Measurements from ENCODE around the gene TAF11L4. TPM values are rescaled to one million over a fixed set of nuclear protein-coding genes. Genes with fewer than 3 reads are reported as not detected.

Gene TAF11L4
- total RNA-seq = not detected in 2 replicates

DNA sequence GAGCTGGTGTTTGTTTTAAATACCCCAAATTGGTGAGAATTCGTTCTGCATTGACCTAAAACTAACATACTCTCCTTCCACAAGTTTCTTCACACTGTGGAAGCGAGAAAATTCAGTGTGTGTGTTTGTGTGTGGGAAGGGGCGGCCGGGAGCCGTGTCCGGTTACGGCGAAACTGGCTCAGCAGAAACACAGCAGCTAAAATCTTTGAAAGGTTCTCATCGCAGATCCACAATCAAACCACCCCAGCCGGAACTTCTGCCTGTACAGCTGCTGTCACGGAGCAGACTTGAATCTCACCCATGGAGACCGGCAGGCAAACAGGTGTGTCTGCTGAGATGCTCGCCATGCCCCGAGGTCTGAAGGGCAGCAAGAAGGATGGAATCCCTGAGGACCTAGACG is at the start of gene TAF11L4:
Gene TAF11L4, plus strand, starts transcription at position 301 of the 400 bp plus-strand sequence.

DNA sequence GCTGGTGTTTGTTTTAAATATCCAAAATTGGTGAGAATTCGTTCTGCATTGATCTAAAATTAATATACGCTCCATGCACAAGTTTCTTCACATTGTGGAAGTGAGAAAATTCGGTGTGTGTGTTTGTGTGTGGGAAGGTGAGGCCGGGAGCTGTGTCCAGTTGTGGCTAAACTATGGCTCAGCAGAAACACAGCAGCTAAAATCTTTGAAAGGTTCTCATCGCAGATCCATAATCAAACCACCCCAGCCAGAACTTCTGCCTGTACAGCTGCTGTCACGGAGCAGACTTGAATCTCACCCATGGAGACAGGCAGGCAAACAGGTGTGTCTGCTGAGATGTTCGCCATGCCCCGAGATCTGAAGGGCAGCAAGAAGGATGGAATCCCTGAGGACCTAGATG is 23.7 kb upstream of the TAF11L4 start, which contains the start of gene TAF11L2:
Gene TAF11L2, plus strand, starts transcription at position 301 of the 400 bp plus-strand sequence.

DNA sequence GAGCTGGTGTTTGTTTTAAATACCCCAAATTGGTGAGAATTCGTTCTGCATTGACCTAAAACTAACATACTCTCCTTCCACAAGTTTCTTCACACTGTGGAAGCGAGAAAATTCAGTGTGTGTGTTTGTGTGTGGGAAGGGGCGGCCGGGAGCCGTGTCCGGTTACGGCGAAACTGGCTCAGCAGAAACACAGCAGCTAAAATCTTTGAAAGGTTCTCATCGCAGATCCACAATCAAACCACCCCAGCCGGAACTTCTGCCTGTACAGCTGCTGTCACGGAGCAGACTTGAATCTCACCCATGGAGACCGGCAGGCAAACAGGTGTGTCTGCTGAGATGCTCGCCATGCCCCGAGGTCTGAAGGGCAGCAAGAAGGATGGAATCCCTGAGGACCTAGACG is 3.5 kb upstream of the TAF11L4 start, which contains the start of gene TAF11L3:
Gene TAF11L3, plus strand, starts transcription at position 301 of the 400 bp plus-strand sequence.

DNA sequence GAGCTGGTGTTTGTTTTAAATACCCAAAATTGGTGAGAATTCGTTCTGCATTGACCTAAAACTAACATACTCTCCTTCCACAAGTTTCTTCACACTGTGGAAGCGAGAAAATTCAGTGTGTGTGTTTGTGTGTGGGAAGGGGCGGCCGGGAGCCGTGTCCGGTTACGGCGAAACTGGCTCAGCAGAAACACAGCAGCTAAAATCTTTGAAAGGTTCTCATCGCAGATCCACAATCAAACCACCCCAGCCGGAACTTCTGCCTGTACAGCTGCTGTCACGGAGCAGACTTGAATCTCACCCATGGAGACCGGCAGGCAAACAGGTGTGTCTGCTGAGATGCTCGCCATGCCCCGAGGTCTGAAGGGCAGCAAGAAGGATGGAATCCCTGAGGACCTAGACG is 3.3 kb downstream of the TAF11L4 start, which contains the start of gene TAF11L5:
Gene TAF11L5, plus strand, starts transcription at position 301 of the 400 bp plus-strand sequence.

DNA sequence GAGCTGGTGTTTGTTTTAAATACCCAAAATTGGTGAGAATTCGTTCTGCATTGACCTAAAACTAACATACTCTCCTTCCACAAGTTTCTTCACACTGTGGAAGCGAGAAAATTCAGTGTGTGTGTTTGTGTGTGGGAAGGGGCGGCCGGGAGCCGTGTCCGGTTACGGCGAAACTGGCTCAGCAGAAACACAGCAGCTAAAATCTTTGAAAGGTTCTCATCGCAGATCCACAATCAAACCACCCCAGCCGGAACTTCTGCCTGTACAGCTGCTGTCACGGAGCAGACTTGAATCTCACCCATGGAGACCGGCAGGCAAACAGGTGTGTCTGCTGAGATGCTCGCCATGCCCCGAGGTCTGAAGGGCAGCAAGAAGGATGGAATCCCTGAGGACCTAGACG is 6.8 kb downstream of the TAF11L4 start, which contains the start of gene TAF11L6:
Gene TAF11L6, plus strand, starts transcription at position 301 of the 400 bp plus-strand sequence.

Small RNA genes within 50 kb of the gene (small RNA-seq; reads per million reads assigned to genes)
- not detected for gene AC106774.3

Other genes with a start within 250 kb of the TAF11L4 start
- gene TAF11L2, start 23.6 kb upstream of the TAF11L4 start, total RNA-seq = not detected in 2 replicates
- gene TAF11L3, start 3.4 kb upstream of the TAF11L4 start, total RNA-seq = not detected in 2 replicates
- gene TAF11L5, start 3.4 kb downstream of the TAF11L4 start, total RNA-seq = 0.39 TPM in 1 of 2 replicates, not detected in the other
- gene TAF11L6, start 6.9 kb downstream of the TAF11L4 start, total RNA-seq = not detected in 2 replicates
- 0.39 TPM in 1 of 2 replicates, not detected in the other for gene TAF11L7, start 64.0 kb downstream of the TAF11L4 start, total RNA-seq
- not detected in 2 replicates for gene TAF11L8, start 69.2 kb downstream of the TAF11L4 start, total RNA-seq
- 0.39 TPM in 1 of 2 replicates, not detected in the other for gene TAF11L9, start 72.6 kb downstream of the TAF11L4 start, total RNA-seq
- gene TAF11L10, start 76.0 kb downstream of the TAF11L4 start, total RNA-seq = 0.39 TPM in 1 of 2 replicates, not detected in the other
- gene TAF11L11, start 82.4 kb downstream of the TAF11L4 start, total RNA-seq = not detected in 2 replicates
- not detected in 2 replicates for gene TAF11L12, start 88.6 kb downstream of the TAF11L4 start, total RNA-seq
- gene TAF11L13, start 110.3 kb downstream of the TAF11L4 start, total RNA-seq = not detected in 2 replicates
- not detected in 2 replicates for gene TAF11L14, start 112.7 kb downstream of the TAF11L4 start, total RNA-seq

All from placental epithelial cell (primary cell).